Fibroblast of skin of scalp (primary cell): ENCODE measurements around the gene KRTAP9-1. TPM values are rescaled to one million over a fixed set of nuclear protein-coding genes. Genes with fewer than 3 reads are reported as not detected.
A peak's percentile ranks its signal among the peaks of the same experiment; 100 is the strongest.
"Not testable (repeated sequence)": the region's sequence is repeated elsewhere in the genome, so short reads cannot be mapped to it uniquely, and the experiment has no call there.

Experiments
- DNase-seq: peaks from one replicate; pipeline ENCODE4 v3.0.0-alpha.2; 2013
- polyA plus RNA-seq, 2 experiments: library from polyadenylated mRNA; unstranded; fragments of 120-200 nt; gene quantifications; one replicate each; pipeline ENCODE4 v1.2.1, GENCODE V29; 2013; ENCODE audit not compliant: insufficient read length in 2 of 2

The KRTAP9-1 gene, protein sequence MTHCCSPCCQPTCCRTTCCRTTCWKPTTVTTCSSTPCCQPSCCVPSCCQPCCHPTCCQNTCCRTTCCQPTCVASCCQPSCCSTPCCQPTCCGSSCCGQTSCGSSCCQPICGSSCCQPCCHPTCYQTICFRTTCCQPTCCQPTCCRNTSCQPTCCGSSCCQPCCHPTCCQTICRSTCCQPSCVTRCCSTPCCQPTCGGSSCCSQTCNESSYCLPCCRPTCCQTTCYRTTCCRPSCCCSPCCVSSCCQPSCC
- not detected for polyA plus RNA-seq (2013, experiment 1 of 2; ENCODE audit: insufficient read length)
- not detected for polyA plus RNA-seq (2013, experiment 2 of 2; ENCODE audit: insufficient read length)

- DNase-seq, result not testable (repeated sequence)
These were observed at the start of gene KRTAP9-1 for GRCh38 chr17:41189837-41190318. Gene KRTAP9-1 (plus strand): TSS chr17:41189887. CDS start chr17:41189887, 0 bp downstream.

GRCh38 chr17:41140360-41141131 is 49.1 kb upstream of the KRTAP9-1 start, which contains the start of gene KRTAP4-6:
Gene KRTAP4-6 (minus strand): TSS chr17:41140544. CDS start chr17:41140487, 57 bp downstream.
- DNase-seq, result peak; percentile 92

DNA sequence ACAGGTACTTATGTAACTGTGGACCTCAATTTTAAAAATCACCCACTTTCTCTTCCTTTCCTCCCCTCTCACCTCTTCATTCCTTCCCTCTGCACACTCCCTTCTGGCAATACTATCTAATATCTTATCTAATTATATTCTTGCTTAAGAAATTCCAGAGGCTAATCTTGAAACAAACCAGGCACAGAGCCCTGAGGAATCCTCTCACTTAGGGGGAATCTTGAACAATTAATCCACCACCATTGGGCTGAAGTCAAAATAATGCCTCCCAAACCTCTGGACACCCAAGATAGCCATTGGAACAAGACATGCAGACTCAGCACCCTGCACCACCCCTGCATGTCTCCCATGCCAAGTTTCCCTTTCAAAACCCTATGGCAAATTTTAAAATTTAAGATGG is 48.3 kb upstream of the KRTAP9-1 start:
- no peak for DNase-seq

GRCh38 chr17:41144846-41145245 is 44.8 kb upstream of the KRTAP9-1 start:
- no peak for DNase-seq

GRCh38 chr17:41145261-41145660 is 44.4 kb upstream of the KRTAP9-1 start:
- no peak for DNase-seq

- DNase-seq, result no peak
These were observed 42.0 kb upstream of the KRTAP9-1 start for GRCh38 chr17:41147531-41148204.

GRCh38 chr17:41148971-41149651 is 40.6 kb upstream of the KRTAP9-1 start:
- DNase-seq, result not testable (repeated sequence)

DNA sequence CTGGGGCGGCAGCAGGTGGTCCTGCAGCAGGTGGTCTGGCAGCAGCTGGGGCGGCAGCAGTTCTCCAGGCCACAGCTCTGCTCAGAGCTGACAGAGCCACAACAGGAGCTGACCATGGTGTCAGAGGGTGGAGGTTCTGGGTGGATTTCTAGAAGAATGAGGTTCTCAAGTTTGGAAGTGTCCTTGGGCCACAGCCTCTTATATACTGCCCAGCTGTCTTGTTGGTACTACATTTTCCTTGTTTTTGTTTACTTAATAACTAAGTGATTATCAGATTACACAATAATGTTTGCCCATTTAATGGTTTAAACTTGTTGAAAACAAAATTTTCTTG is 40.1 kb upstream of the KRTAP9-1 start, which contains the start of gene KRTAP4-5:
Gene KRTAP4-5 (minus strand): TSS at position 174 of the 334 bp plus-strand sequence. CDS start 58 bp downstream, at position 116.
- no peak for DNase-seq

DNA sequence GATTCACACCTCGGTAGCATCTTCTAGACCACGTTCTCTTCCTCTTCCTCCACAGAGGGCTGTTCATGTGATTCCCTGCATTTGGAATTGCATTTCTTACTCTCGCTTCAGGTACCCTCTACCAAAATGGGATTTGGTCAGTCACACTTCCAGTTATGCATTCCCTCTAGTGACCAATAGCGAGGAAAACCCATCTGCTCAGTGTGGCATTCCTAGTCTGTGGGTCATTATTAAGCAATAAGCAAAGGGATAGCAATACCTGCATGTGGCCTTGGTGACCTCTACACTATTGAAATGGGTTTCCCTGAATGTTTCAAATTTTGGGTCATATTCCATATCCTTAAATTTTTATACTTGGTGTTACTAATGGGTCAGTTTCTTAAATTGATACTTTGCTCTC is 39.7 kb upstream of the KRTAP9-1 start:
- no peak for DNase-seq

GRCh38 chr17:41151525-41151924 is 38.2 kb upstream of the KRTAP9-1 start:
- no peak for DNase-seq

GRCh38 chr17:41153856-41154255 is 35.8 kb upstream of the KRTAP9-1 start:
- DNase-seq, result no peak

GRCh38 chr17:41160190-41160589 is 29.5 kb upstream of the KRTAP9-1 start:
- DNase-seq, result not testable (repeated sequence)

DNA sequence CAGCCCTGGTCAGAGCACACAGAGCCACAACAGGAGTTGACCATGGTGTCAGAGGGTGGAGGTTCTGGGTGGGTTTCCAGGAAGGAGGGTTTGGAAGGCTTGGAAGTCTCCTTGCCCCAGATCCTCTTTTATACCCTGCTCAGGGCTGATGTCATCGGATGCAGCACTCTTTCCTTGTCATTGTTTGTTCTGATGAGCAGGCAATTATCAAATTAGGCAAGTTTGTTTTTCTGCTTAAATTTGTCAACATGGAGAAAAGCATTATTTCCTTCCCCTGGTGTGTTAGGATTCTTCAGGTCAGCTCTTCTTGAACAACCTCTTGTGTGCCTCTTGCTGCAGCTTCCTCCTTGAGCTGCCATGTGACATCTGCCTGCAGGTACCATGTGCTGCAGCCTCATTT is 29.0 kb upstream of the KRTAP9-1 start, which contains the start of gene KRTAP4-4:
Gene KRTAP4-4 (minus strand): TSS at position 101 of the 400 bp plus-strand sequence. CDS start 57 bp downstream, at position 44.
- no peak for DNase-seq

GRCh38 chr17:41163828-41164227 is 25.9 kb upstream of the KRTAP9-1 start:
- DNase-seq, result no peak

DNA sequence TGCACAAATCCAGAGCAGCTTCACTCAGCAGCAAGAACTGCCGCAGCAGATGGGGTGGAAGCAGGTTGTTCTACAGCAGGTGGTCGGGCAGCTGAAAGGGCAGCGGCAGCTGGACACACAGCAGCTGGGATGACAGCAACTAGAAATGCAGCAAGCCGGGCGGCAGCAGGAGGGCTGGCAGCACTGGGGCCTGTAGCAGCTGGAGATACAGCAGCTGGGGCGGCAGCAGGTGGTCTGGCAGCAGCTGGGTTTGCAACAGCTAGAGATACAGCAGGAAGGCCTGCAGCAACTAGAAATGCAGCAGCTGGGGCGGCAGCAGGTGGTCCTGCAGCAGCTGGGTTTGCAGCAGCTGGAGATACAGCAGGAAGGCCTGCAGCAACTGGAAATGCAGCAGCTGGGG is 22.1 kb upstream of the KRTAP9-1 start:
- DNase-seq, result no peak

DNA sequence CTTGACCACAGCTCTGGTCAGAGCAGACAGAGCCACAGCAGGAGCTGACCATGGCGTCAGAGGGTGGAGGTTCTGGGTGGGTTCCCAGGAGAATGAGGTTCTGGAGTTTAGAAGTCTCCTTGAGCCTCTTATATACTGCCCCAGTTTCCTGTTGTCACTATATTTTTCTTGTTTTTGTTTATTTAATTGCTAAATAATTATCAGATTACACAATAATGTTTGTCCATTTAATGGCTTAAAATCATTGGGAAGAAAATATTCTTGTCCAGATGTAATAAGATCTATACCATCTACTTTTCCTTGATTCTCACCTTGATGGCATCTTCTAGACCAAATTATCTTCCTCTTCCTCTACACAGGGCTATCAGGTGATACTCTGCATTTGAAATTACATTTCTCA is 21.6 kb upstream of the KRTAP9-1 start, which contains the start of gene KRTAP4-3:
Gene KRTAP4-3 (minus strand): TSS at position 101 of the 400 bp plus-strand sequence. CDS start 49 bp downstream, at position 52.
- DNase-seq, result no peak

GRCh38 chr17:41171886-41172285 is 17.8 kb upstream of the KRTAP9-1 start:
- DNase-seq, result peak; percentile 36

DNA sequence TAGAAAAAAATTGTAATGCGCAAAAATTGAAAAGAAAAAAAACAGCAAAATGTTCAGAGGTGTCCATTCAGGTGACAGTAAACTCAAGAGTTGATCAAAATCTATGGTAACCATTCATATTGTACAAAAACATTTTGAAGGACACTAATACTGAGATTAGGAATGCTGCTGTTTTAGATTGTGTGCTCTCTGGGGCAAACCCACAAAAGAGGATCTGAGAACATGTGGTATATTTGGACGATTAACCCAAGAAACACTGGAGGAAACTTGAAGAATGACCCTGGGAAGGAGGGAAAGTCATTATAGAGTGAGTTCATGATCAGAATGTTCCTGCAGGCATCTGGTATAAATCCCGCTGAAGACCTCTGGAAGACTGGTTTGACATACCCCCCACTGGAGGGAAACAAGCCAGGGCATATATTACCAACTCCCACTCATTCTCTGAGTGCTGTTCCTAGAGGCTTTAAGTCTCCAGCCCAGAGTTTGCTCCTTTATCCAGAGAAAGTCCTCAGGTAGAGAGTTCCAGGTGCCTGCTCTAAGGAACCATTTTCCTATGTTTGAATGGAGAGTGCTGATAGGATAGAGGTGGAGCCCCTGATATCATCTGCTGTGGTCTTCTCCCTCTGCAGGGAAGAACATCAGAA is 12.8 kb upstream of the KRTAP9-1 start:
- DNase-seq, result no peak

DNA sequence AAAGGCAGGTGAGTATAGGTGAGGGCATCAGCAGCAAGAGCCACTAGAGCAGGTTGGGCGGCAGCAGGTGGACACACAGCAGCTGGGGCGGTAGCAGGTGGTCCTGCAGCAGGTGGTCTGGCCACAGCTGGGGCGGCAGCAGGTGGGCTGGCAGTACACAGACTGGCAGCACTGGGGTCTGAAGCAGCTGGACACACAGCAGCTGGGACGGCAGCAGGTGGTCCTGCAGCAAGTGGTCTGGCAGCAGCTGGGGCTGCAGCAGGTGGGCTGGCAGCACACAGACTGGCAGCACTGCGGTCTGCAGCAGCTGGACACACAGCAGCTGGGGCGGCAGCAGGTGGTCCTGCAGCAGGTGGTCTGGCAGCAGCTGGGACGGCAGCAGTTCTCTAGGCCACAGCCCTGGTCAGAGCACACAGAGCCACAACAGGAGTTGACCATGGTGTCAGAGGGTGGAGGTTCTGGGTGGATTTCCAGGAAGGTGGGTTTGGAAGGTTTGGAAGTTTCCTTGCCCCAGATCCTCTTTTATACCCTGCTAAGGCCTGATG is 11.9 kb upstream of the KRTAP9-1 start, which contains the start of gene KRTAP4-2:
Gene KRTAP4-2 (minus strand): TSS at position 495 of the 545 bp plus-strand sequence. CDS start 57 bp downstream, at position 438.
- DNase-seq, result no peak

DNA sequence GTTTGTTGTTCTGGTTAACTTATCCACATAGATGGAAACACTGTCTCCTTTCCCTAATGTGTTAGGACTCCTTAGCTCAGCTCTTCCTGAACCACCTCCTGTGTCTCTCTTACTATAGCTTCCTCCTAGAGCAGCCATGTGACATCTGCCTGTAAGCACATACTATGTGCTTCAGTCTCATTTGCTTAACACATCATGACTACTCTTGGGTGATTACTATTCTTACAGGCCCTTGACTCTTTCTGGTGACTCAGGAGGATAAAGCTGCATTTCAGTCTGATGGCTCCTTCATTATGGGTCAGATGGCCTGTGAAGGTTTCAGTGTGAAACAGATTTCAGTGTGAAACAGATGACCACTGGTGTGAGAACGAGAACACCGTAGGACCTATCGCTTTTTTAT is 11.3 kb upstream of the KRTAP9-1 start:
- DNase-seq, result peak; percentile 15
